Measurements from ENCODE around the gene COPZ2. TPM values are rescaled to one million over a fixed set of nuclear protein-coding genes. Genes with fewer than 3 reads are reported as not detected.
A peak's percentile ranks its signal among the peaks of the same experiment; 100 is the strongest.

The COPZ2 gene
- total RNA-seq, 1 experiment from 2014 or later = not detected

GRCh38 chr17:48047113-48047740 lies 9.6 kb upstream of the COPZ2 start:
- Histone ChIP-seq H3K4me3 (ENCODE audit: low read depth, low read length, poor library complexity, severe bottlenecking) (peak overlapping the region; percentile 92), H3K27ac (ENCODE audit: low read depth, low read length, poor library complexity, severe bottlenecking) (peak overlapping the region; percentile 93), H3K36me3 (ENCODE audit: insufficient read depth, low read length, poor library complexity, severe bottlenecking) (peaks cover 19% of the 10 kb centered on the region), H3K9me3 (ENCODE audit: low read depth, low read length, poor library complexity, severe bottlenecking) (no peaks in the 10 kb centered on the region), H3K27me3 (replicated peaks; ENCODE audit: insufficient read depth, low read depth, low read length, poor library complexity) (no peaks in the 10 kb centered on the region), H3K4me1 (ENCODE audit: insufficient read depth, low read length, poor library complexity, severe bottlenecking) (peaks cover 40% of the 10 kb centered on the region)
- TSS peak; percentile 83 for BruUV-seq (replicated peaks)
- ChIA-PET POLR2A (ENCODE audit: low non-redundant PET) (interaction anchor here (1.1 to 1.2 kb wide), 2 partner anchors 9 to 681 kb away, joined by 5 to 7 read pairs; partner anchors contain the start of gene HOXB13), CTCF (no interaction called here)
- no peak for DNase-seq (ENCODE audit: low spot score)
- TF ChIP-seq EZH2 (IDR thresholded peaks at IDR 0.05; ENCODE audit: borderline replicate concordance, low read depth, low read length, poor library complexity, severe bottlenecking) = no peak
- TF ChIP-seq, protein P1, sequence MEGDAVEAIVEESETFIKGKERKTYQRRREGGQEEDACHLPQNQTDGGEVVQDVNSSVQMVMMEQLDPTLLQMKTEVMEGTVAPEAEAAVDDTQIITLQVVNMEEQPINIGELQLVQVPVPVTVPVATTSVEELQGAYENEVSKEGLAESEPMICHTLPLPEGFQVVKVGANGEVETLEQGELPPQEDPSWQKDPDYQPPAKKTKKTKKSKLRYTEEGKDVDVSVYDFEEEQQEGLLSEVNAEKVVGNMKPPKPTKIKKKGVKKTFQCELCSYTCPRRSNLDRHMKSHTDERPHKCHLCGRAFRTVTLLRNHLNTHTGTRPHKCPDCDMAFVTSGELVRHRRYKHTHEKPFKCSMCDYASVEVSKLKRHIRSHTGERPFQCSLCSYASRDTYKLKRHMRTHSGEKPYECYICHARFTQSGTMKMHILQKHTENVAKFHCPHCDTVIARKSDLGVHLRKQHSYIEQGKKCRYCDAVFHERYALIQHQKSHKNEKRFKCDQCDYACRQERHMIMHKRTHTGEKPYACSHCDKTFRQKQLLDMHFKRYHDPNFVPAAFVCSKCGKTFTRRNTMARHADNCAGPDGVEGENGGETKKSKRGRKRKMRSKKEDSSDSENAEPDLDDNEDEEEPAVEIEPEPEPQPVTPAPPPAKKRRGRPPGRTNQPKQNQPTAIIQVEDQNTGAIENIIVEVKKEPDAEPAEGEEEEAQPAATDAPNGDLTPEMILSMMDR (conservative IDR thresholded peaks at IDR 0.05; ENCODE audit: low read depth, low read length) = no peak
- intact Hi-C loops (cut with micrococcal nuclease; ENCODE audit: unreplicated experiment) = no loop called here

- no peak overlapping the region for H3K27ac ChIP-seq (ENCODE audit: low read depth, low read length, poor library complexity, severe bottlenecking)
- ChIA-PET POLR2A (ENCODE audit: low non-redundant PET) (no interaction called here), CTCF (no interaction called here)
- BruUV-seq (replicated peaks) = no TSS peak
- TF ChIP-seq, protein P1 (conservative IDR thresholded peaks at IDR 0.05; ENCODE audit: low read depth, low read length) = no peak
- TF ChIP-seq EZH2 (IDR thresholded peaks at IDR 0.05; ENCODE audit: borderline replicate concordance, low read depth, low read length, poor library complexity, severe bottlenecking) = no peak
- no peak for DNase-seq (ENCODE audit: low spot score)
- H3K27me3 ChIP-seq (replicated peaks; ENCODE audit: insufficient read depth, low read depth, low read length, poor library complexity) = no peaks in the 10 kb centered on the region
- H3K9me3 ChIP-seq (ENCODE audit: low read depth, low read length, poor library complexity, severe bottlenecking) = no peaks in the 10 kb centered on the region
- intact Hi-C loops (cut with micrococcal nuclease; ENCODE audit: unreplicated experiment) = no loop called here
- H3K36me3 ChIP-seq (ENCODE audit: insufficient read depth, low read length, poor library complexity, severe bottlenecking) = peaks cover 10% of the 10 kb centered on the region
- H3K4me1 ChIP-seq (ENCODE audit: insufficient read depth, low read length, poor library complexity, severe bottlenecking) = peaks cover 31% of the 10 kb centered on the region
- H3K4me3 ChIP-seq (ENCODE audit: low read depth, low read length, poor library complexity, severe bottlenecking) = peak overlapping the region; percentile 92
Observed at GRCh38 chr17:48046296-48046695, 8.7 kb upstream of the COPZ2 start.

GRCh38 chr17:48045316-48046001 lies 7.9 kb upstream of the COPZ2 start:
- H3K9me3 ChIP-seq (ENCODE audit: low read depth, low read length, poor library complexity, severe bottlenecking) = no peaks in the 10 kb centered on the region
- no peak overlapping the region for H3K27ac ChIP-seq (ENCODE audit: low read depth, low read length, poor library complexity, severe bottlenecking)
- DNase-seq (ENCODE audit: low spot score) = no peak
- POLR2A ChIA-PET (ENCODE audit: low non-redundant PET) = no interaction called here
- H3K27me3 ChIP-seq (replicated peaks; ENCODE audit: insufficient read depth, low read depth, low read length, poor library complexity) = no peaks in the 10 kb centered on the region
- peaks cover 1% of the 10 kb centered on the region for H3K36me3 ChIP-seq (ENCODE audit: insufficient read depth, low read length, poor library complexity, severe bottlenecking)
- no peak for TF ChIP-seq EZH2 (IDR thresholded peaks at IDR 0.05; ENCODE audit: borderline replicate concordance, low read depth, low read length, poor library complexity, severe bottlenecking)
- TF ChIP-seq, protein P1 (conservative IDR thresholded peaks at IDR 0.05; ENCODE audit: low read depth, low read length) = no peak
- no TSS peak for BruUV-seq (replicated peaks)
- H3K4me1 ChIP-seq (ENCODE audit: insufficient read depth, low read length, poor library complexity, severe bottlenecking) = peaks cover 22% of the 10 kb centered on the region
- no peak overlapping the region for H3K4me3 ChIP-seq (ENCODE audit: low read depth, low read length, poor library complexity, severe bottlenecking)
- intact Hi-C loops (cut with micrococcal nuclease; ENCODE audit: unreplicated experiment) = no loop called here
- CTCF ChIA-PET = no interaction called here
